AG10803 (cell line): ENCODE data around the gene ADARB2.
"Not testable (repeated sequence)": the region's sequence is repeated elsewhere in the genome, so short reads cannot be mapped to it uniquely, and the experiment has no call there.

Experiments used
- DNase-seq: peaks from one replicate; pipeline ENCODE4 v3.0.0; 2010; ENCODE audit warnings: low read depth
- H3K4me3 ChIP-seq: 2 replicates; pipeline ENCODE4 v1.5.1; 2011; ENCODE audit warnings: mild to moderate bottlenecking, low read length, control low read depth
- CTCF ChIP-seq: conservative IDR thresholded peaks from 2 replicates; pipeline ENCODE4 v1.5.1; 2011; ENCODE audit warnings: mild to moderate bottlenecking, low read length, control low read depth, inconsistent platforms

ADARB2 gene

GRCh38 chr10:1400101-1401070, 336.9 kb downstream of the ADARB2 start:
- no peak for DNase-seq
- no peak overlapping the region for H3K4me3 ChIP-seq
- no peak for TF ChIP-seq CTCF

GRCh38 chr10:1399431-1400100, 337.8 kb downstream of the ADARB2 start:
- no peak for TF ChIP-seq CTCF
- H3K4me3 ChIP-seq: no peak overlapping the region
- no peak for DNase-seq

- DNase-seq: no peak
- TF ChIP-seq CTCF: no peak
- no peak overlapping the region for H3K4me3 ChIP-seq
Observed at GRCh38 chr10:1398626-1399410, 338.5 kb downstream of the ADARB2 start.

- DNase-seq, H3K4me3 ChIP-seq: not testable (repeated sequence)
Observed at GRCh38 chr10:1398116-1398515, 339.2 kb downstream of the ADARB2 start.

GRCh38 chr10:1396297-1396635, 341.1 kb downstream of the ADARB2 start:
- TF ChIP-seq CTCF: no peak
- no peak overlapping the region for H3K4me3 ChIP-seq
- DNase-seq: no peak

GRCh38 chr10:1395481-1396296, 341.6 kb downstream of the ADARB2 start:
- TF ChIP-seq CTCF: no peak
- DNase-seq: no peak
- no peak overlapping the region for H3K4me3 ChIP-seq
